Mucosa of gallbladder (tissue), 1 donor: ENCODE results near the gene BANK1. TPM values are rescaled to one million over a fixed set of nuclear protein-coding genes. Genes with fewer than 3 reads are reported as not detected.

Source experiments
- DNase-seq: peaks from one replicate; pipeline ENCODE4 v3.0.0-alpha.2; 2020; ENCODE audit warnings: low spot score
- total RNA-seq: library from RNA; stranded (reverse); gene quantifications from one replicate; pipeline ENCODE4 v1.2.1, GENCODE V29; 2021
- donor health status: DM: no; HTN: no; CAD: no.

Gene BANK1
- total RNA-seq, 1 donor from 2014 or later = 2.9 TPM

DNA sequence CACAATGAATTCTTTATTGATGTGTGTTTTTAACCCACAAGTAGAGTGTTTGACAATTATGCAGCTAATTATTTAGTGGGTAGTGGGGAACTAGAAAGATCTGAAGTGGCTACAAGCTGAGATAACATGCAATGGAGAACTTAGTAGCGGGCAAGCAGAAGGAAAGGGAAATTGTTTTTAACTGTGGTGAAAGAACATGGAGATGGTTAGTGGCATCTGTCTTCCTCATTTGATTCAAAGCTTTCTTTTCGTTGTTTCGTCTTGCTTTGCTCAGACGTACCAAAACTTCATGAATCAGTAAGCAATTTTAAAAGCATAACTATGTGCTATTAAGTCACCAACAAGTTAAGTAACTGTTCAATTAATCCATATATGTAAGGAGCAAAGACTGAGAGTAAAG is 169.9 kb downstream of the BANK1 start:
- no peak for DNase-seq

DNA sequence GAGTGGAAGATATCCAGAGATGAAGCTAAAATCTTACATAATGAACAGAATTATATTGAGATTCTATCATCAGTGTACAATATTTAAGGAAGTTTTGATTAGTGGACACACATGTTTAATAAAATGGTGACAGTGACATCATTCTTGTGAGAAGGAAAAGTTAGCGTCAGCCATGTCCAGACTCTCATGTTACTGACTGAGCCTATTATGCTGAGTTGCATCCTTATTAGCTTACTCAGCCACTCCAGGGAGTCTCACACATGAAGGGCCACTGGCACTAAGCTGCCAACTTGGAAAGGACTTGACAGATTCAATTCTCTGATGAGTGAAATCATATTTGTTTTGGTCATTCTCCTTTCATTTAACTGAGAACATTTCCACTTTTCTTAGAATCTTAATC is 170.6 kb downstream of the BANK1 start:
- DNase-seq = no peak

DNA sequence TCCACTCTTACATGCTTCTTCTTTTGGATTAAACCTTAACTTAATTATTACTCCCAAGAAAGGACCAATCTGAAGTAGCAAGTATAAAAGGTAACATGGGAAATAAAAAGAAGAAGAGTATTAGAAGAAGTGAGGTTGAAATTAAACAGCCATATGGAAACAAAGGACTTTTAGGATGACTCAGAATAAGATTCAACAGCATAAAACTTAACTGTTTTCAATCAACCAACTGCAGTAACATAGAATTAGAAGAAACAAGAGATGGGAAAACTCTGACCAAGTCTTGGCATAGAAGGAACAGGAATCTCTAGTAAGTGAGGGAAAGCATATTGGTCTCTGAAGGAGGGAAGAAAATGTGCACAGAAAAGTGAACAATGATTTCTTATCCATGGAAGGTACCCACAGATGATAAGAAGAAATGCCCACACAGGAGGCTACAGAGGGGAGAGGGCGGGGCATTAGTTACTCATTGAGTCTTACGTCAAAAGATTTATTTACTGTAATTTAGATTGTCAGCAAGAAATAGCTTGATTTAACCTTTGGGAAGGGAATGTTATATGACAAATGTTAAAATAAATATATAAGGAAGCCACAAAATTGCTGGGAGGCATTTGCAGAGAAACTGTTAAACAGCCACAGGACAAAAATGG is 177.3 kb downstream of the BANK1 start:
- no peak for DNase-seq

DNA sequence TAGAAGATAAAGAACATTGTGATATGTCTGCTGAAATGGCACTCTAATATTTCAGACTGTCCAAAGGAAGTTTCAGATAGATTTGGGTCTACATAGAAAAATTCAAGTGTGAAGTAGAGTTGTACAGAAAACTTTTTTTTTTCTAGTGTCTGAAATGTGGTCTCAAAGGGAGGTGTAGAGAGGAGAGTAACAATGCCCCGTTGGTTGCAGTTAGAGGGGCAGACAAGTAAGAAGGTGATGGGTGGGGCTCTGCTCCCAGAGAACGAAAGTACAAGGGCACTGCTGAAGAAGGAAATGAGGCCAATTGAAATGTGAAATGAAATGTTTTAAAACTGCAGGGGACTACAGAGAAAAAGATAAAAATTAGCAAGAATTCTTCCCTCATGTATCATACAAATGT is 177.8 kb downstream of the BANK1 start:
- DNase-seq = no peak

DNA sequence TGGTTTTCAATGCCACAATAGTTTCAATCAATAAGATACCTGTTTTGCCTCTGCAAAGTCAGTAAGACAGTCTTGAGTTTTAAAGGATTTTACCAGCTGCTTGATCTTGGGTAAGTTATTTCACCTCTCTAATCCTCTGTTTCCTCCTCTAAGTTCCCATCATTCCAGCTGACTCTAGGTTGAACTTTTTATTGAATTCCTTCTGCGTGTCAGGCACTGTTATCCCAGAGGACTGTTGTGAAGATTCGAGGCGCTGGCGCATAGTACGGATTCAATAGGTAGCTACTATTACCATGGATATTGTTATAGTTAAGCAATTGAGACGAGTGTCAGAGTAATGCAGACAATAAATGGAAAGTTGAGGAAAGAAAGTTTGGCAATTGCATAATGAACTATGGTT is 179.4 kb downstream of the BANK1 start:
- no peak for DNase-seq

DNA sequence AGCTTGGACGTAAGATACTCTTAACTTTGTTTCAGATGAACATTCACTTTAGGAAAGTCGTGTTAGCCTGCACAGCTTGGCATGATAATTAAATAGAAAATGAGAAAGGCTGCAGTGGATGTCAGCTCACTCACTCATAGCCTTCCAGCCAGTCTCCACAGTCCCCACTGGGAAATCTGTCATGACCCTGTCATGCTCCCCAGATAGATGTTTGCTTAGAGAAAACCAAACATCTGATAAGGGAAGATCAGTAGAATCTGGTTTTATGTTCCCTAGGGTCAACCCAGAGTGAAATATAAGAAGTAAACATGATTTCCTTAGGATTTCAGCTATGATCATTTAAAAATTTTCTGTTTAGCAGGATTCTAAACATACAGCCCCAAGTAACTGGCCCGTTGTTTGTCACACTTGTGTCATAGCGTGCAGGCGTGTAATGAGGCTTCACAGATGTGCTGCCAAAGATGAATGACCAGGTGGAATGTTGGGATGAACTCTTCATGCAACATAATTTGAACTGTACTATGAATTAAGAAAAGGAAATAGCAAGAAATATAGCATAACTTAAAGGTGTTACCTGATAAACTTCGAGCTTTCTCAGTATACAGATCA is 180.1 kb downstream of the BANK1 start:
- DNase-seq = no peak

DNA sequence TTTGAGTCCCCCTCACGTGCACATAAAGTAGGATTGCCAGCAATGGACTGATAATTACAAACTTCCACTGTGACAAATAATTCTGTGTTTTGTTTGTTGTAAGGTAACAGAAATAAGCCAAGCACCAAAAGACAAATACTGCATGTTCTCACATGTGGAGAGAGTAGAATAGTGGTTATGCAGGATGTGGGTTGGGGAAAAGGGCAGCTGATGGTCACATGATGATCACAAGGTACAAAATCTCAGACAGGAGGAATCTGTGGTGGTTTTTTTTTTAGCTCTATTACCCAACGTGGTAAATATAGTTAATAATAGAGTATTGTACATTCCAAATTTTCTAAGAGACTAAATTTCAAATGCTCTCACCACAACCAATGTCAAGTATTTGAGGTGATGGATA is 182.3 kb downstream of the BANK1 start:
- DNase-seq = no peak

DNA sequence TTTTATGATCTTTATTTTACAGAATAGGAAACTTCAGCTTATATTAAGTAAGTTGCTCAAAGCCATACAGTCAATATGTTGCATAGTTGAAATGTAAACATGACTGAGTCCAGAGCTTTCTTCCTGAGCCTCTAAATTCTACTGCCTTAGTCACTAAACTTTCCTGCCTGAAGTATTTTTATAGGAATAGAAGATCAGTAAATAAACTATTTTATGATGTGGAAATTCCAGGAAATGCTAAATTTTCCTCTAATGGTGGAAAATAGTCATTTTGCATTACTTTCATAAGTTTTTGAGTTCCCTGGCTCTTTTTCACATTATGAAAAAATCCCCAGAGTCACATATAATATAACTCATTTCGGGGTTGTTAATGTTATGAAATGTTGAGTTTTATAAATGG is 182.8 kb downstream of the BANK1 start:
- no peak for DNase-seq

DNA sequence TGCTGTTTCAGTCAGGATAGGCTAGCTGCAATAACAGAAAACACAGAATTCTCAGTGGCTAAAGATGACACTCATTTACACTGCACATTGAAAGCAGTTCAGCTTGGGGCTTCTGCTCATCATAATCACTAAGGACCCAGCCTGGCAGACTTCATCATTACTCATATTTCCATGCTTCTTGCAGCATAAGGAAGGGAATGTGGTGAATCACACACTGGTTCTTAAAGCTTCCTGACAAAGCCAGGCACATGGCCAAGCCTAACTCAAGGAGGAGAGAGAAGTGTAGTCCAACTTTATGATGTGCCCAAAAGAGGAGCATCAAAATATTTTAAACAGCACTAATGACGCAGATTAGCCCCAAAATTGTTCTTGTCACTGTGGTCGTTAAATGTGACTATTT is 186.5 kb downstream of the BANK1 start:
- DNase-seq = no peak

DNA sequence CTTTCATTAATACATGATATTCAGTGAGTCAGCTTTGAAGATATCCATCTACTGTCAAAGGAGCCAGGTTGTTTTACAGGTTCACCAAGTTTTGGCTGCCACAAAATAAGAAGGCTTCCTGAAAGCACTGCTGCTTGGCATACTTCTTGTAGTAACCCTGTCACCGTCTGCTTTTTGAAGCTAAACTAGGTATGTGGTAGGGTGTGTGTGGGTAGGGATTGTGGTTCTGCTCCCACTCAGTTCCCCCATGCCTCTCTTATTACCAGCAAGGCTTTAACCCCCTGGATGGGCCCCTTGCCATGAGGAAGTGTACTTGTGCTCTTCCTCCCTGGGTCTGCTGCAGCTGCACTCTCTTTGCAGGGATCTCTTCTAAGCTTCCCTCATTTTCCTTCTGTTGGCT is 191.2 kb downstream of the BANK1 start:
- no peak for DNase-seq

DNA sequence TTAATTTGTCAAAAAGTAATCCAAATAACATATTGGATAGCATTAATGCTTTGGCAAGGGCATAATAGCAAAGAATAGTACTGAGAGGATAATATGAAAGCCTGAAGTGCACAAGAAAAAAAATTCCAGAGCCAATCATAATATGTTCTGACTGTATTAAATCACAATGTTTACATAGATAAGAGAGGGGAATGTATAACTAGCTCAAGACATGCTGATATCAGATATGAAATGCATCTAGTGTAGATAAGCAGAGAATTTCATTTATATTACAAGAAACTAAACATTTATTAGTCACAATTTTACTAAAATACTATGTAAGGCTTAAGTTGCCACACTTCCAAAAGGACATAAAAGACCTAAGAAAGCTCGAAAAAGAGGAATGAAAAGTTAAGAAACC is 193.3 kb downstream of the BANK1 start:
- DNase-seq = no peak

DNA sequence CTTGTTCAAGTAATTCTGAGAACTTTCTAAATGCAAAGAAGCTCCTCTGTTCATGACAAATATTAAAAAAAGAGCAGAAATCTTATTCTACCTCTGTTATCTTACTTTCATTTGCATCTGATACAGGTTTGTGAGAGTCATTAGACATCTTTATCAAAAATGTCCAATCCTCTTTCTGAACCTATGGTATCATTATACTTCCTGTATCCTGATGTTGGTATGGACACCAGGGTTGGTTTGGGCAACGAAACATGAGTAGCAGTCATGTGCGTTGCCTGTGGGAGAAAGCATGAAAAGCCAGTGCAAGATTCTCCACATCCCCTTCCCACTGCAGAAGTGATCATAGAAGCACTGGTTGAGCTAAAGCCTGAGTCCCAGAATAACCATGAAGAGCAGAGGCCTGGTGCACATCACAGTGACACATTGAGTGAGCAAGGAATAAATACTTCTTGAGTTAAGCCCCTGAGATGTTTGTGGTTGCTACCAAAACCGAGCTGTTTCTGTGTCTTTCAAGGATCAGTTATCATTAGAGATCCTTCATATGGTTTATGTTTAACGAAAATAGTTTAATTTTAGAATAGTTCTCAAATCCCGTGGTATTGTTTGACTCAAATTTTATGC is 197.2 kb downstream of the BANK1 start:
- no peak for DNase-seq

DNA sequence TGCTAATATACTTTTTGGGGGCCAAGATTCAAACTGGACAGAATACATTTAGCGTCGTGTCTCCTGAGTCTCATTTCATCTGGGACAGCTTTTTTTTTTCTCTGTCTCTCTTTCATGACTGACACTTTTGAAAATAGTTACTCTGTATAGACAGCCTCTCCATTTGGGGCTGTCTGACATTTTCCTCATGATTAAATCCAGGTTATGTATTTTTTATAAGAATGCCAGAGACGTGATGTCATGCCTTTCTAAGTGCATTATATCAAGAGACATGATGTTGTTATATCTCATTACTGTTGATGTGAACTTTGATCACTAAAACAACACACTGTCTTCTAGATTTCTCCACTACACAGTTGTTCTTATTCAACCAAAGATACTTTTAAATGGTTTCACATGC is 199.0 kb downstream of the BANK1 start:
- no peak for DNase-seq

DNA sequence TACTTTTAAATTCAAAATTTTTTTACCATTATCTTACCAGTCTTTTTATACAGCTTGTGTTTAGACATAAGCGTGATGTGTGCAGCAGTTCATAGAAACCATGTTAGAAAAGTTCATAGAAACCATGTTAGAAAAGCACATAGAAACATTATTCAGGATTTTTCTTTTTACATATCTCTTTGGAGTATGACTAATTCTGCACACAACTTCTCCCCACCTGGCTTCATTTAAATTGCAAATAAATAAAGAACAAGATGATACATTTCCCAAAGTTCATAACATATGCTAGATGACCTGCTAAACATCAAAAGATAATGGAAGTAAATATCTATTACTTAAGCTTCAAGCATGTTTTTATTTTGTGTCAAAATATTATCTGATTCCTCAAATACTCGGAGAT is 201.9 kb downstream of the BANK1 start:
- no peak for DNase-seq

DNA sequence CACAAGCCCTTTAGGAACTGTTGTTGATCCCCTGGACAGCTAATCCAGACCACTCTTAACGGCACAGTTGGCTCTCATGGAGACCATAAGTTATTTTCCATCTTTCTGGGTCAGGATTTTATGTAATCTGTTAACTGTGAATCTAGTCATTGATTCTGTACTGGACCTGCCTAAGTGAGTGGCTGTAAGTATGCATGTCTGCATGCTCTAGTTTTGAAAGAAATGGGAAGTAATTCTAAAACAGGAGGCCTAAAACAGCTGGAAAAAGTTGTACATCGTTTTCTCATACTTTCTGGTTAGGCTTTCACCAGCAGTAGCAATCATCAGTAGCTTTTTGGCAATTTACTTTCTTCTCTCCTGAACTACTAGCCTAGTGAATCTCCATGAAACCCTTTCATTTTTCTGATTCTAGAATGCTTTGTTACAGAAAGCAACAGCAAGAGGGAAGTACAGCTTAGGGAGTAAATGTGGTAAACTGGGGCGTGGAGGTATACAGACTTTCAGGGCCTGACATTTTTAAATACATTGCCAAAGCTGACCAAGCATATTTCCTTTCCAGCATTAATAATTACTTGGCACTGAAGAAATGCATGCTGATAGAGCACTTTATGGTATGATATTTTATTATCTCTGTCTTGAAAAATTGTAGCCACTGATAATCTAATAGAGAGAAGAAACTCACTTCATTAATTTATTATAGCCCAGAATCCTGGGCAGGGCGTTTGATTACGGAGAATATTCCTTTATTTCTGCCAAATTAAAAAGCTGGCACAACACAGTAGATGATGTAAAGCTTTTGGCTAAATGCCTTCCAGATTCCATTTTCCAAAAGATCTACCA is 202.7 kb downstream of the BANK1 start:
- no peak for DNase-seq

DNA sequence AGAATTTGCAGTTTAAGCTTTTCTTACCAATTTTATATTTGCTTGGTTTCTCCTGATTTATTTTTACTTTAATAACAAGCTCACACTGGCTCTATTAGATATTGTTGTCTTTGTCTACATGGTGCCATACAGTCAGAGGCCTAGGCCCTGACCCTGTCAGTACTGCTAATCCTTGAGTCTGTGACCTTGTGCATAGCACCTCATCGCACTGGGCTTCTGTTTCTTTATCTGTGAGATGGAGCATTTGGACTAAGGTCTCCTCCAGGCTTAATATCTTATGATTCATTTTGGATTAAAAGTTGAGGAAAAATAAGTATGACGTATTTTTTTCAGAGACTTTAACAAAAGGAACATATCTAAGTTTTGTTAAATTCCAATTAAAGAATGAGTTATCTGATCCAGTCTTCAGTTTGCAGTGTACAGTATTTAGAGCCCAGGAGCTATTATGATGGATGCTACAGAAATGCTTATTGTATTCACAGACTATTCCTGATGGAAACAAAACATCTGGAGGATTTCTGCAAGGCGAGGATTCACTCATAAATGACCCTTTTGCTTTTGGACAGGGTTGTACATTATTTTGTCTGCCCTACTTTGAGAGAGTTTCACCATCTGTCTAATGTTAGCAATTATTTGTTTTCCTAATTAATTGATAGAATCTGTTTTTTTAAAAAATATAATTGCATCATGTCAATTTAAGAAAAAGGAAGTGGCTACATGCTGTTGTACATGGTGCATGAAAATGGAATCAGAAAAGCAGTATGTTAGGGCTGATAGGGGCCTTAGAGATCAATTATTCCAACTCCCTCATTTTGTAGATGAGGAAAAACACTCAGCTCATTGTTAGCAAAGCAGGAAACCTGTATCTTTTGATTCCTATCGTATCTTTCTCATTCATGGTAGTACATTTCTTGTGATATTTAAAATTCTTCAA is 203.6 kb downstream of the BANK1 start:
- no peak for DNase-seq

DNA sequence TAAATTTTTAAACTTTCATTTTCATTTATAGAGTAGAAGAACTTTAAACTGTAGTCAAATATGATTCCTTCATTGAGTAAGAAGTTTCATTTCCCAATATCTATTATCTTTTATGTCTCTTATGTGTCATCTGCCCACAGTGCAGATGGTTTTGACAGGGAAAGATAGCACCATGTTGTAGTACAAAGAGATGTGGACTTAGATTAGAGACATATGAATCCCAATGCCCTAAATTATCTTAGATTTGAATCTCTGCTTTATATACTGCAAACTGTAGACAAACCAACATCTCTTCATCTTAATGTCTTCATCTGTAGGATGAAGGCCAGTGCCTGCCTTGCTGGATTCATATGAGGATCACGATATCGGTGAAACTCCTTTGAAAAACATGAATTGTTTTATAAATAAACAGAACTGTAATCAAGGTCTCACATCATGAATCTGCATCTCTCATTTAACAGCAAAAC is 217.5 kb downstream of the BANK1 start:
- no peak for DNase-seq

DNA sequence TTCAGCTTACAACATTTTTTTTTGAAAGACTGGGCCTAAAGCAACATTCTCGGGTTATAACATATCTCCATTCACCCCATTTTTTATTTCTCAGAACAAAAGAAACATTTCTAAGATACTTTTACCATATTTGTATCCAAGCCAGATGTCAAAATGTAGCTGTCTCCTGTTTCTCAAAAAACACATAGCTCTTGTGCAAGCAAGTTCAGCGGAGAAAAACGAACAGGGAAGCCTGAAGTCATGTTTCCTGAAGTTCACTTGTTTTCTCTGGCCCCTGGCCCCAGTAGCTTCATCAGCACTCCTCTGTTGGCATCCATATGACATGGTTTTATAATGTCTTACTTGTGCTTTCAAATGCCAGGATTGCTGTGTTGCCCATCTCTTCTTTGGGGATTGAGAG is 218.2 kb downstream of the BANK1 start:
- no peak for DNase-seq

DNA sequence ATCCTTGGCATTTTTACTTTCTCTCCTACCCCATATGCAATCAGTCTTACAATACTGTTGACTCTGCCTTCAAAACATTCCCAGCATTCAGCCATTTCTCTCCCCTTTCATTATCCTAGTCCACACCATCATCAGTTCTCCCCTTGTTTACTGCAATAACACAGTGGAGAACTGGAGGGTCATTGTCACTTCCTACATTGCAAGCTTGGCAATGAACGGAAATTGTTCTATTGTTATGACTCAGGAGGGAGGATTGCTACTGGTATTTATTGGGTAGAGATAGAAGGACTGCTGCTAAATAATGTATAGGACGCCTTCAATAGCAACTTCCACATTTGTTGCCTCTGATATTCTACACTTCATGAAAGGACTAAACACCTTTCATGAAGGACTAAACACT is 231.8 kb downstream of the BANK1 start:
- no peak for DNase-seq

DNA sequence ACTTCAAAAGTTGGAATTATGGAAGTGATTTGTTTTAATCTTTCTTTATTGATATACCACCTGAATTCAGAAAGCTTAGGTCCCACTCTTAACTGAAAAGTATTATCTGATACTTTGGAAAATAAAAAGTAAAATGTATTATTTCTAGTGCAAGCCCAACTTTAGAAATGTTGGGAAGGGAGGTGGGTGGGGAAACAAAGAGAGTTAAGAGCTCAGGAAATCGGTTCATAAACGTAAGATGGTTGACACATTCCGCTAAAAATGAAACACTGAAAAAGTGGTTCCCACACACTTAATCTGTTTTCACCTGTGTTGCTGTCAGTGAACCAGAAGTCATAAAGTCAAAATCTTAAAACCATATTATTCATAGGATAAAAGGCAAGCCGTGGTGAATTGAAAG is 237.4 kb downstream of the BANK1 start:
- no peak for DNase-seq

DNA sequence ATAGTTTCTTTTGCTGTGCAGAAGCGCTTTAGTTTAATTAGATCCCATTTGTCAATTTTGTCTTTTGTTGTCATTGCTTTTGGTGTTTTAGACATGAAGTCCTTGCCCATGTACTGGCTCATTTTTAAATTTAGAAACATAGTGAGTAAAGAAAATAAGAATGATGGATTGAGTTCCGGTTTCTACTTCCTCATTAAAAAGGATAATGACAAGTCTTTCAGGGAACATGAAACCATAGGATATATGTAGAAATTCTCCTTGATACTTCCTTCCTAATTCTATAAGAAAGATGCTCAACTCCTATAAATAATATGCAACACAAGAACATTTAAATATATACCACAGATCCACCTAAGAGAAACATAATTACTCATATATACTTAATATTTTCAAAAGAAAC is 240.9 kb downstream of the BANK1 start:
- DNase-seq = no peak

DNA sequence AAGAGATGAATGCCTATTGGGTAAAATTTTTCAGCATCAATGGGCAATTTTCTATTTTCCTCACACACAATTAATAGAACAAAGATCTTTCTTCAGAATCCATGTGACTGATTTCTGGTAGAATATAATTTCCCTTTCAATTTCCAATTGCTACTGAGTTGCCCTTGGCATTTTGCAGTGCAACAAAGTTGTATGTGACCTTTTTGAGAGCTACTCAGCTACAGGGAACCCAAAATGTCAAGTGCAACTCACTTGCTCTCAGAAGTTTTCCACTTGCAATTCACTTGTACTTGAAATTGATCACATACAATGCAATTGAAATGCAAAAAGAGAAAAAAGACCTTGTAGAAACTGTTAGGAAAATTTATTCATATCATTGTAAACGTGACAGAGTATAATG is 245.5 kb downstream of the BANK1 start:
- DNase-seq = no peak
